Stimulated activated CD8-positive, alpha-beta memory T cell treated with anti-CD3 and anti-CD28 coated beads, Interleukin-7, amount 100 ng/mL, for 48 hours (primary cell): ENCODE results near the gene MMP28.

Source experiments
- DNase-seq, 2 donors: peaks; one replicate each; pipeline ENCODE4 v3.0.0-alpha.2; 2020; ENCODE audit warnings: low read depth in 1 of 2; ENCODE audit errors: extremely low read depth in 1 of 2

MMP28 gene

GRCh38 chr17:35799942-35800341 is 4.5 kb upstream of the MMP28 start:
- no peak for DNase-seq

- no peak for DNase-seq
Observed at GRCh38 chr17:35797918-35798317, 2.5 kb upstream of the MMP28 start.

GRCh38 chr17:35797370-35797769 is 1.9 kb upstream of the MMP28 start:
- DNase-seq = no peak

GRCh38 chr17:35796942-35797341 is 1.5 kb upstream of the MMP28 start:
- no peak for DNase-seq

- DNase-seq = no peak
Observed at GRCh38 chr17:35795871-35796265, 427 bp upstream of the MMP28 start.

GRCh38 chr17:35793257-35793656 is 2.2 kb downstream of the MMP28 start:
- DNase-seq = no peak

- DNase-seq = no peak
Observed at GRCh38 chr17:35791681-35792350, 3.6 kb downstream of the MMP28 start.

GRCh38 chr17:35790841-35791240 is 4.6 kb downstream of the MMP28 start:
- DNase-seq = no peak

GRCh38 chr17:35788477-35789368 is 6.7 kb downstream of the MMP28 start:
- no peak for DNase-seq

- DNase-seq = no peak
Observed at GRCh38 chr17:35786941-35787432, 8.5 kb downstream of the MMP28 start.

GRCh38 chr17:35784895-35785294 is 10.5 kb downstream of the MMP28 start:
- DNase-seq = no peak

GRCh38 chr17:35780950-35781349 is 14.5 kb downstream of the MMP28 start:
- DNase-seq = no peak

- DNase-seq = no peak
Observed at GRCh38 chr17:35778641-35779196, 16.7 kb downstream of the MMP28 start.

GRCh38 chr17:35775583-35775982 is 19.9 kb downstream of the MMP28 start:
- DNase-seq = no peak

- no peak for DNase-seq
Observed at GRCh38 chr17:35775039-35775438, 20.4 kb downstream of the MMP28 start.

- DNase-seq = no peak
Observed at GRCh38 chr17:35774499-35774898, 20.9 kb downstream of the MMP28 start.

GRCh38 chr17:35773679-35774425 is 21.6 kb downstream of the MMP28 start:
- no peak for DNase-seq

GRCh38 chr17:35773129-35773528 is 22.3 kb downstream of the MMP28 start:
- DNase-seq = no peak

GRCh38 chr17:35769895-35770486 is 25.4 kb downstream of the MMP28 start:
- DNase-seq = no peak

- no peak for DNase-seq
Observed at GRCh38 chr17:35768797-35769196, 26.6 kb downstream of the MMP28 start.
